GM12878 (cell line): Measurements from ENCODE around the gene RIPK4. TPM values are rescaled to one million over a fixed set of nuclear protein-coding genes. Genes with fewer than 3 reads are reported as not detected.

Experiments used
- ATAC-seq: fragments of 200-7000 bp; cut with Tn5 transposase; 3 replicates; pipeline ENCODE4 v1.9.1; 2020; ENCODE audit warnings: mild to moderate bottlenecking, moderate library complexity
- BruUV-seq: library from RNA; stranded (reverse); fragments of 400-500 nt; replicated peaks from 2 replicates; lab custom pipeline; 2021; lab: Mats Ljungman, UMichigan
- CTCF ChIA-PET: fragments of 300-600 bp; sonication (Branson Sonifier 250); formaldehyde crosslinking; extraction: SDS; loops from one replicate; lab custom pipeline; 2021; ENCODE audit warnings: inconsistent platforms; lab: Yijun Ruan, JAX
- POLR2A ChIA-PET: fragments of 350-600 bp; formaldehyde crosslinking; extraction: SDS; loops from one replicate; lab custom pipeline; 2021; ENCODE audit warnings: inconsistent platforms; lab: Charles Lee
- RAD21 ChIA-PET: fragments of 300-600 bp; sonication (Branson Sonifier 250); formaldehyde crosslinking; loops from one replicate; lab custom pipeline; 2023; ENCODE audit warnings: antibody characterized with exemption; ENCODE audit not compliant: unreplicated experiment; lab: Charles Lee
- SMC1A ChIA-PET: fragments of 300-600 bp; sonication (Branson Sonifier 250); formaldehyde crosslinking; loops from one replicate; lab custom pipeline; 2023; ENCODE audit not compliant: unreplicated experiment, uncharacterized antibody; lab: Charles Lee
- DNase-seq: peaks from one replicate; pipeline ENCODE4 v3.0.0-alpha.2; 2011; ENCODE audit warnings: low read depth, low spot score
- FAIRE-seq: peaks from 3 replicates; lab custom pipeline; 2011; peaks lifted over from hg19 to GRCh38; lab: Jason Lieb, UNC
- H2AFZ ChIP-seq: 2 replicates; pipeline ENCODE4 v1.6.0; 2011; ENCODE audit warnings: low read depth, low read length, control low read depth; ENCODE audit not compliant: control insufficient read depth
- H3K27ac ChIP-seq: 2 replicates; pipeline ENCODE4 v1.5.1; 2011; ENCODE audit warnings: control low read depth; ENCODE audit not compliant: control insufficient read depth, insufficient read depth
- H3K27me3 ChIP-seq, 2 experiments: replicated peaks in 1 of 2; 2 replicates each; pipeline versions ENCODE4 v1.6.0 to v1.6.1; 2011; ENCODE audit warnings: low read length in 1 of 2; ENCODE audit not compliant: control insufficient read depth in 2 of 2, insufficient read depth in 2 of 2
- H3K36me3 ChIP-seq, 2 experiments: 2 replicates each; pipeline ENCODE4 v1.5.1; 2011; ENCODE audit warnings: low read length in 1 of 2; ENCODE audit not compliant: control insufficient read depth in 2 of 2, insufficient read depth in 2 of 2
- H3K4me1 ChIP-seq: 2 replicates; pipeline ENCODE4 v1.6.1; 2011; ENCODE audit warnings: mild to moderate bottlenecking, low read length, moderate library complexity, mixed read lengths; ENCODE audit not compliant: control insufficient read depth, insufficient read depth
- H3K4me2 ChIP-seq: 2 replicates; pipeline ENCODE4 v1.6.0; 2011; ENCODE audit warnings: control low read depth; ENCODE audit not compliant: control insufficient read depth, insufficient read depth
- H3K4me3 ChIP-seq: fragments of 200-600 bp; sonication (generic); 2 replicates; pipeline ENCODE4 v1.5.1; 2016
- H3K79me2 ChIP-seq: 2 replicates; pipeline ENCODE4 v1.6.0; 2011; ENCODE audit warnings: low read length; ENCODE audit not compliant: control insufficient read depth, insufficient read depth
- H3K9ac ChIP-seq: 2 replicates; pipeline ENCODE4 v1.8.0; 2011; ENCODE audit warnings: low read length, control low read depth, mixed read lengths; ENCODE audit not compliant: control insufficient read depth, insufficient read depth
- H3K9me3 ChIP-seq: replicated peaks from 3 replicates; pipeline ENCODE4 v1.5.1; 2011; ENCODE audit warnings: mild to moderate bottlenecking, low read length; ENCODE audit not compliant: control insufficient read depth, insufficient read depth
- H4K20me1 ChIP-seq: 2 replicates; pipeline ENCODE4 v1.6.0; 2011; ENCODE audit not compliant: control insufficient read depth, insufficient read depth
- ATF3 ChIP-seq: IDR thresholded peaks from 2 replicates; pipeline ENCODE4 v1.6.1; 2011; ENCODE audit warnings: low read depth, mild to moderate bottlenecking, low read length, moderate library complexity, borderline replicate concordance; ENCODE audit errors: extremely low read depth
- BHLHE40 ChIP-seq, 2 experiments: fragments of 450-650 bp in 1 of 2; IDR thresholded peaks; 2 replicates each; pipeline ENCODE4 v1.6.1; 2011 to 2017; ENCODE audit warnings: low read depth in 2 of 2, borderline replicate concordance in 1 of 2, improper control_type of control experiment in 1 of 2, low read length in 1 of 2, mild to moderate bottlenecking in 1 of 2
- E2F4 ChIP-seq: IDR thresholded peaks from 2 replicates; pipeline ENCODE4 v1.6.1; 2012; ENCODE audit warnings: low read depth, low read length, improper control_type of control experiment
- ELK1 ChIP-seq: IDR thresholded peaks from 2 replicates; pipeline ENCODE4 v1.6.1; 2012; ENCODE audit warnings: low read depth, low read length, improper control_type of control experiment
- EP300 ChIP-seq, 2 experiments: fragments of 150-350 bp in 1 of 2; IDR thresholded peaks; 2 replicates each; pipeline ENCODE4 v1.6.1; 2011 to 2012; ENCODE audit warnings: low read depth in 2 of 2, low read length in 2 of 2, borderline replicate concordance in 1 of 2, improper control_type of control experiment in 1 of 2, inconsistent platforms in 1 of 2; ENCODE audit not compliant: control insufficient read depth in 1 of 2
- HDGF ChIP-seq: fragments of 450-650 bp; IDR thresholded peaks from 2 replicates; pipeline ENCODE4 v1.6.1; 2016; ENCODE audit warnings: antibody characterized with exemption
- MEF2B ChIP-seq: fragments of 450-650 bp; IDR thresholded peaks from 2 replicates; pipeline ENCODE4 v1.6.1; 2018; ENCODE audit warnings: mild to moderate bottlenecking, moderate library complexity; ENCODE audit not compliant: partially characterized antibody, poor library complexity, severe bottlenecking
- MTA3 ChIP-seq: IDR thresholded peaks from 2 replicates; pipeline ENCODE4 v1.6.1; 2012; ENCODE audit warnings: low read length, inconsistent platforms, borderline replicate concordance
- SMAD5 ChIP-seq: IDR thresholded peaks from 2 replicates; pipeline ENCODE4 v1.6.1; 2016; ENCODE audit warnings: antibody characterized with exemption, low read depth
- ZNF274 ChIP-seq: IDR thresholded peaks from one replicate; pipeline ENCODE4 v1.8.0; 2011; ENCODE audit not compliant: insufficient read length, insufficient read depth
- ZZZ3 ChIP-seq: IDR thresholded peaks from 2 replicates; pipeline ENCODE4 v1.6.1; 2011; ENCODE audit warnings: low read depth; ENCODE audit not compliant: control insufficient read depth, insufficient read length
- WGBS: methylation state at CpG from one replicate; pipeline ENCODE4 v1.1.6; 2016; ENCODE audit warnings: low lambda C conversion rate; ENCODE audit not compliant: insufficient replicate concordance, insufficient coverage; ENCODE audit errors: missing lambda C conversion rate; 5-methylcytosine and 5-hydroxymethylcytosine counted together
- in situ Hi-C: fragments of 300-500 bp; cut with MboI; formaldehyde crosslinking; loops from 9 replicates; pipeline ENCODE4 v1.14.3; 2018; ENCODE audit warnings: mixed read lengths
- intact Hi-C: fragments of 100-400 bp; cut with micrococcal nuclease; formaldehyde crosslinking; loops from one replicate; pipeline ENCODE4 v1.14.2; 2022; ENCODE audit not compliant: unreplicated experiment
- polyA plus RNA-seq, 11 experiments: library from polyadenylated mRNA; depleted of rRNA in 4 of 11; unstranded in 6 of 11; stranded (reverse) in 5 of 11; fragments of >200 nt; fragmentation: Nextera tagmentation in 4 of 11; fragmentation: Illumina TruSeq in 1 of 11; extraction: Ambion mirVana in 4 of 11; extraction: Trizol in 1 of 11; gene quantifications; 1 replicate in 1 of 11; 2 replicates in 10 of 11; pipeline versions ENCODE4 v1.2.1 to v1.2.3, GENCODE V29; 2011 to 2016; ENCODE audit warnings: inconsistent platforms in 2 of 11, missing spikeins in 2 of 11, low read depth in 1 of 11
- total RNA-seq, 4 experiments: library from RNA; depleted of rRNA in 3 of 4; stranded (reverse); fragments of >200 nt in 3 of 4; fragmentation: Illumina TruSeq in 1 of 4; extraction: Trizol in 1 of 4; gene quantifications; 2 replicates each; pipeline versions ENCODE4 v1.2.1 to v1.2.3, GENCODE V29; 2013 to 2021

The RIPK4 gene
- total and polyA plus RNA-seq, 10 of the 15 experiments (the other 5 are each of a cell fraction or from before 2014, with no cell fraction given) = 0.05 TPM; not detected in 9

GRCh38 chr21:41802198-41802584, 35.3 kb upstream of the RIPK4 start:
- Histone ChIP-seq H3K27ac (no peak overlapping the region), H3K9ac (no peak overlapping the region), H3K27me3 (no peaks in the 10 kb centered on the region), H3K4me3 (no peak overlapping the region), H3K9me3 (no peaks in the 10 kb centered on the region; the same call in 2 of the 3 replicates)
- RAD21 ChIA-PET = no interaction called here
- POLR2A ChIA-PET = interaction anchor here (0.5 kb wide), 1 partner anchor 9 kb away, joined by 3 read pairs; no protein-coding TSS in a partner anchor
- ATAC-seq = no peak
- SMC1A ChIA-PET = no interaction called here
- TF ChIP-seq HDGF = no peak
- TF ChIP-seq ZNF274 = no peak
- no peak for TF ChIP-seq MTA3
- no peak for TF ChIP-seq EP300 (IDR thresholded peaks at IDR 0.05; ENCODE audit: borderline replicate concordance in 1 of 2, control insufficient read depth in 1 of 2, low read depth in 2 of 2, low read length in 2 of 2)
- TF ChIP-seq ZZZ3 = no peak
- TF ChIP-seq, all 136 proteins: peak for 0
- intact Hi-C loops (no loop called here), in situ Hi-C loops (no loop called here)
- Histone ChIP-seq H4K20me1 (no peaks in the 10 kb centered on the region), H3K36me3 (peaks cover 19 to 37% of the 10 kb centered on the region in 2 experiments), H3K79me2 (no peaks in the 10 kb centered on the region), H3K4me1 (no peaks in the 10 kb centered on the region), H3K4me2 (no peak overlapping the region), H2AFZ (no peak overlapping the region)
- BruUV-seq = no TSS peak
- WGBS = 99% methylated on average over 5 of the region's 5 CpGs
- CTCF ChIA-PET = no interaction called here
- no peak for DNase-seq
- FAIRE-seq = no peak

- in situ Hi-C loops (no loop called here), intact Hi-C loops (no loop called here)
- Histone ChIP-seq H4K20me1 (no peaks in the 10 kb centered on the region), H3K36me3 (peaks cover 20 to 40% of the 10 kb centered on the region in 2 experiments), H3K4me3 (no peak overlapping the region), H3K9ac (no peak overlapping the region), H3K4me2 (no peak overlapping the region), H3K27ac (no peak overlapping the region), H2AFZ (no peak overlapping the region), H3K27me3 (no peaks in the 10 kb centered on the region), H3K9me3 (no peaks in the 10 kb centered on the region), H3K79me2 (no peaks in the 10 kb centered on the region), H3K4me1 (no peaks in the 10 kb centered on the region)
- no peak for ATAC-seq
- no TSS peak for BruUV-seq
- ChIA-PET POLR2A (interaction anchor here (0.5 kb wide), 1 partner anchor 484 kb away, joined by 3 read pairs; no protein-coding TSS in a partner anchor), CTCF (no interaction called here), SMC1A (interaction anchor here (1.1 kb wide), 1 partner anchor 185 kb away, joined by 3 read pairs; no protein-coding TSS in a partner anchor), RAD21 (no interaction called here)
- FAIRE-seq = no peak
- 96% methylated on average over 32 of the region's 32 CpGs for whole genome bisulfite sequencing
- DNase-seq = no peak
- TF ChIP-seq MEF2B = no peak
- TF ChIP-seq ELK1 = no peak
- TF ChIP-seq SMAD5 = no peak
- no peak for TF ChIP-seq BHLHE40 (IDR thresholded peaks at IDR 0.05; ENCODE audit: borderline replicate concordance in 1 of 2, low read depth in 2 of 2, low read length in 1 of 2)
- no peak for TF ChIP-seq ATF3
- TF ChIP-seq E2F4 = no peak
These were observed 34.7 kb upstream of the RIPK4 start for GRCh38 chr21:41801321-41802197.
